ENCODE data around the gene FGD2. TPM values are rescaled to one million over a fixed set of nuclear protein-coding genes. Genes with fewer than 3 reads are reported as not detected.

FGD2 gene
- total and polyA plus RNA-seq, 2 experiments from 2014 or later, result 0.13 to 0.14 TPM

GRCh38 chr6:37069639-37070038, 64.2 kb downstream of the FGD2 start:
- Histone ChIP-seq H3K36me3 (ENCODE audit: insufficient read depth) (no peaks in the 10 kb centered on the region; the same call in 1 of the 2 replicates), H2AFZ (no peak overlapping the region), H3K9me2 (ENCODE audit: insufficient read depth) (no peaks in the 10 kb centered on the region), H3K4me3 (no peak overlapping the region), H3K27me3 (ENCODE audit: insufficient read depth) (no peaks in the 10 kb centered on the region), H4K20me1 (replicated peaks; ENCODE audit: insufficient read depth) (no peaks in the 10 kb centered on the region), H3F3A (replicated peaks; ENCODE audit: low read depth) (peaks cover 3% of the 10 kb centered on the region; the same call in 1 of the 2 replicates), H3K27ac (ENCODE audit: low read depth) (no peak overlapping the region), H3K4me2 (no peak overlapping the region), H3K4me1 (ENCODE audit: insufficient read depth) (peaks cover 19% of the 10 kb centered on the region), H3K79me2 (replicated peaks; ENCODE audit: insufficient read depth) (no peaks in the 10 kb centered on the region)
- Mint-ChIP-seq H3K4me3 (no peak overlapping the region), H3K27me3 (ENCODE audit: insufficient read depth, low read depth, poor library complexity) (peaks cover 20% of the 10 kb centered on the region), H3K4me1 (peaks cover 44% of the 10 kb centered on the region), H3K27ac (no peak overlapping the region), H3K9me3 (peaks cover 13% of the 10 kb centered on the region), H3K36me3 (ENCODE audit: low read depth) (peaks cover 9% of the 10 kb centered on the region; the same call in 1 of the 3 replicates)
- no peak for DNase-seq (ENCODE audit: low spot score)
- no peak for ATAC-seq
- TF ChIP-seq POLR2AphosphoS5 (IDR thresholded peaks at IDR 0.05; ENCODE audit: low read depth) (no peak), EZH2phosphoT487 (IDR thresholded peaks at IDR 0.05; ENCODE audit: unreplicated experiment) (no peak), ZNF114 (CRISPR knock-in tag; IDR thresholded peaks at IDR 0.05) (no peak), REST (IDR thresholded peaks at IDR 0.05; ENCODE audit: unreplicated experiment) (no peak), CTCF (conservative IDR thresholded peaks at IDR 0.05; ENCODE audit: low read depth in 2 of 2) (no peak), STAT1 (IDR thresholded peaks at IDR 0.05; ENCODE audit: unreplicated experiment) (no peak), EZH2 (IDR thresholded peaks at IDR 0.05; ENCODE audit: low read depth, unreplicated experiment) (no peak), NANOG (IDR thresholded peaks at IDR 0.05; ENCODE audit: borderline replicate concordance) (no peak), ETS1 (IDR thresholded peaks at IDR 0.05) (no peak), CREB1 (CRISPR knock-in tag; IDR thresholded peaks at IDR 0.05; ENCODE audit: low read depth) (no peak), JUNB (IDR thresholded peaks at IDR 0.05; ENCODE audit: unreplicated experiment) (no peak), ZNF331 (CRISPR knock-in tag; IDR thresholded peaks at IDR 0.05; ENCODE audit: low read depth) (no peak)
- TF ChIP-seq, protein P1, sequence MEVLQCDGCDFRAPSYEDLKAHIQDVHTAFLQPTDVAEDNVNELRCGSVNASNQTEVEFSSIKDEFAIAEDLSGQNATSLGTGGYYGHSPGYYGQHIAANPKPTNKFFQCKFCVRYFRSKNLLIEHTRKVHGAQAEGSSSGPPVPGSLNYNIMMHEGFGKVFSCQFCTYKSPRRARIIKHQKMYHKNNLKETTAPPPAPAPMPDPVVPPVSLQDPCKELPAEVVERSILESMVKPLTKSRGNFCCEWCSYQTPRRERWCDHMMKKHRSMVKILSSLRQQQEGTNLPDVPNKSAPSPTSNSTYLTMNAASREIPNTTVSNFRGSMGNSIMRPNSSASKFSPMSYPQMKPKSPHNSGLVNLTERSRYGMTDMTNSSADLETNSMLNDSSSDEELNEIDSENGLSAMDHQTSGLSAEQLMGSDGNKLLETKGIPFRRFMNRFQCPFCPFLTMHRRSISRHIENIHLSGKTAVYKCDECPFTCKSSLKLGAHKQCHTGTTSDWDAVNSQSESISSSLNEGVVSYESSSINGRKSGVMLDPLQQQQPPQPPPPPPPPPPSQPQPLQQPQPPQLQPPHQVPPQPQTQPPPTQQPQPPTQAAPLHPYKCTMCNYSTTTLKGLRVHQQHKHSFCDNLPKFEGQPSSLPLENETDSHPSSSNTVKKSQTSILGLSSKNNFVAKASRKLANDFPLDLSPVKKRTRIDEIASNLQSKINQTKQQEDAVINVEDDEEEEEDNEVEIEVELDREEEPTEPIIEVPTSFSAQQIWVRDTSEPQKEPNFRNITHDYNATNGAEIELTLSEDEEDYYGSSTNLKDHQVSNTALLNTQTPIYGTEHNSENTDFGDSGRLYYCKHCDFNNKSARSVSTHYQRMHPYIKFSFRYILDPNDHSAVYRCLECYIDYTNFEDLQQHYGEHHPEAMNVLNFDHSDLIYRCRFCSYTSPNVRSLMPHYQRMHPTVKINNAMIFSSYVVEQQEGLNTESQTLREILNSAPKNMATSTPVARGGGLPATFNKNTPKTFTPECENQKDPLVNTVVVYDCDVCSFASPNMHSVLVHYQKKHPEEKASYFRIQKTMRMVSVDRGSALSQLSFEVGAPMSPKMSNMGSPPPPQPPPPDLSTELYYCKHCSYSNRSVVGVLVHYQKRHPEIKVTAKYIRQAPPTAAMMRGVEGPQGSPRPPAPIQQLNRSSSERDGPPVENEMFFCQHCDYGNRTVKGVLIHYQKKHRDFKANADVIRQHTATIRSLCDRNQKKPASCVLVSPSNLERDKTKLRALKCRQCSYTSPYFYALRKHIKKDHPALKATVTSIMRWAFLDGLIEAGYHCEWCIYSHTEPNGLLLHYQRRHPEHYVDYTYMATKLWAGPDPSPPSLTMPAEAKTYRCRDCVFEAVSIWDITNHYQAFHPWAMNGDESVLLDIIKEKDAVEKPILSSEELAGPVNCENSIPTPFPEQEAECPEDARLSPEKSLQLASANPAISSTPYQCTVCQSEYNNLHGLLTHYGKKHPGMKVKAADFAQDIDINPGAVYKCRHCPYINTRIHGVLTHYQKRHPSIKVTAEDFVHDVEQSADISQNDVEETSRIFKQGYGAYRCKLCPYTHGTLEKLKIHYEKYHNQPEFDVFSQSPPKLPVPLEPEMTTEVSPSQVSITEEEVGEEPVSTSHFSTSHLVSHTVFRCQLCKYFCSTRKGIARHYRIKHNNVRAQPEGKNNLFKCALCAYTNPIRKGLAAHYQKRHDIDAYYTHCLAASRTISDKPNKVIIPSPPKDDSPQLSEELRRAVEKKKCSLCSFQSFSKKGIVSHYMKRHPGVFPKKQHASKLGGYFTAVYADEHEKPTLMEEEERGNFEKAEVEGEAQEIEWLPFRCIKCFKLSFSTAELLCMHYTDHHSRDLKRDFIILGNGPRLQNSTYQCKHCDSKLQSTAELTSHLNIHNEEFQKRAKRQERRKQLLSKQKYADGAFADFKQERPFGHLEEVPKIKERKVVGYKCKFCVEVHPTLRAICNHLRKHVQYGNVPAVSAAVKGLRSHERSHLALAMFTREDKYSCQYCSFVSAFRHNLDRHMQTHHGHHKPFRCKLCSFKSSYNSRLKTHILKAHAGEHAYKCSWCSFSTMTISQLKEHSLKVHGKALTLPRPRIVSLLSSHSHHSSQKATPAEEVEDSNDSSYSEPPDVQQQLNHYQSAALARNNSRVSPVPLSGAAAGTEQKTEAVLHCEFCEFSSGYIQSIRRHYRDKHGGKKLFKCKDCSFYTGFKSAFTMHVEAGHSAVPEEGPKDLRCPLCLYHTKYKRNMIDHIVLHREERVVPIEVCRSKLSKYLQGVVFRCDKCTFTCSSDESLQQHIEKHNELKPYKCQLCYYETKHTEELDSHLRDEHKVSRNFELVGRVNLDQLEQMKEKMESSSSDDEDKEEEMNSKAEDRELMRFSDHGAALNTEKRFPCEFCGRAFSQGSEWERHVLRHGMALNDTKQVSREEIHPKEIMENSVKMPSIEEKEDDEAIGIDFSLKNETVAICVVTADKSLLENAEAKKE (CRISPR knock-in tag; IDR thresholded peaks at IDR 0.05), result no peak
